ENCODE measurements around the gene SNX25.

GRCh38 chr4:185341841-185342240 is 132.4 kb downstream of the SNX25 start:
- TF ChIP-seq CTCF (IDR thresholded peaks at IDR 0.05; ENCODE audit: insufficient read depth, low read depth, low read length) (no peak), EZH2 (IDR thresholded peaks at IDR 0.05; ENCODE audit: insufficient read depth, low read length) (no peak)
